Ascending aorta (tissue), 2 donors: ENCODE results near the gene DIP2A. TPM values are rescaled to one million over a fixed set of nuclear protein-coding genes. Genes with fewer than 3 reads are reported as not detected.

Source experiments
- DNase-seq, 2 donors: peaks; one replicate each; pipeline ENCODE4 v3.0.0-alpha.2; 2019; ENCODE audit warnings: low spot score in 2 of 2
- H3K27ac ChIP-seq, 2 donors: fragments of 200-600 bp; sonication (generic); one replicate each; pipeline ENCODE4 v1.5.1; 2016 to 2017; ENCODE audit warnings: mild to moderate bottlenecking in 1 of 2
- H3K27me3 ChIP-seq: fragments of 200-600 bp; sonication (generic); one replicate; pipeline ENCODE4 v1.5.1; 2017
- H3K36me3 ChIP-seq, 2 donors: fragments of 200-600 bp; sonication (generic); one replicate each; pipeline ENCODE4 v1.5.1; 2016
- H3K4me1 ChIP-seq, 2 donors: fragments of 200-600 bp; sonication (generic); one replicate each; pipeline ENCODE4 v1.5.1; 2016 to 2017; ENCODE audit warnings: mild to moderate bottlenecking in 1 of 2
- H3K4me3 ChIP-seq, 2 donors: fragments of 200-600 bp; sonication (generic); one replicate each; pipeline ENCODE4 v1.5.1; 2016 to 2017; ENCODE audit warnings: mild to moderate bottlenecking in 1 of 2
- H3K9me3 ChIP-seq, 2 donors: fragments of 200-600 bp; sonication (generic); one replicate each; pipeline ENCODE4 v1.5.1; 2016
- intact Hi-C: fragments of 100-400 bp; cut with DNase I; formaldehyde crosslinking; loops from one replicate; pipeline ENCODE4 v1.15.1; 2023
- total RNA-seq: library from RNA; depleted of rRNA; stranded (reverse); fragments of >200 nt; gene quantifications from one replicate; pipeline ENCODE4 v1.1.0, GENCODE V29; 2016
- TF ChIP-seq, protein P1 (sequence below), 3 experiments: fragments of 200-600 bp in 2 of 3; fragments of 450-650 bp in 1 of 3; sonication (generic) in 2 of 3; IDR thresholded peaks; one replicate each; pipeline ENCODE4 v1.5.1; 2016 to 2019; ENCODE audit warnings: antibody characterized with exemption in 3 of 3, mild to moderate bottlenecking in 1 of 3, moderate library complexity in 1 of 3

Gene DIP2A
- total RNA-seq, 1 donor from 2014 or later = 72.8 TPM

DNA sequence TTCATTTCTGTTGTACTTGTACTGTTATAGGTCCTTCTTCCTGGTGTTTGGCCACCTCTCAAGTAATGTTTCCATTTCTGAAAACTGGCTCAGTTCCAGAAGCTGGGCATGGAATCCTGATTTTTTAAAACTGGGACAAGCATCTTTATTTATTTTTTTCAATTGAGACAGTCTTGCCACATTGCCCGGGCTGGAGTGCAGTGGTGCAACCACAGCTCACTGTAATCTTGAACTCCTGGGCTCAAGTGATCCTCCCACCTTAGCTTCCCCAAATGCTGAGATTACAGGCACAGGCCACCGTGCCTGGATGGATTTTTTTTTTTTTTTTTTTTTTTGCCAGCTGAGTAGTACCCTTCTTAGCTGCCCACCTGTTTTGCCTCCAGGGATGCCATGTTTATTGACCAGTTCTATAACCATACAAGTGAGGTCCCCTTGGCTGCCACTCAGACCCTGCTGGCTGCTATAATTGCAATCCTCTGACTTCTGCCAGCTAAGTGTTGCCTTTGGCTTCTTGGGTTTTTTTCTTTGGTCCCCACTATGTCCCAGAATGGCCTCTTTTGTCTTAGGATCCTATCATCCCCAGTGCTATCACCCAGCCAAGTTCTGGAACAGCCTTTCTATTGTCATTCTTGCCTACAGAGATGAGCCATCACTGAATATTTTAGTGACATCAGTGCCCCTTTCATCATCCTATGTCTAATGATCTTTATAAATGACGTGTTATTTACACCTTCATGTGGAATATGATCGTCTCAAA lies 3.9 kb upstream of the DIP2A start:
- intact Hi-C loops = loop anchor here (5.0 kb wide), 1 partner anchor 228 kb away; the partner anchor contains the start of gene LSS
- Histone ChIP-seq H3K27ac (no peak overlapping the region), H3K4me3 (no peak overlapping the region), H3K4me1 (peaks cover 0 to 14% of the 10 kb centered on the region in 2 donors), H3K36me3 (no peaks in the 10 kb centered on the region), H3K9me3 (no peaks in the 10 kb centered on the region), H3K27me3 (no peaks in the 10 kb centered on the region)
- TF ChIP-seq, protein P1, sequence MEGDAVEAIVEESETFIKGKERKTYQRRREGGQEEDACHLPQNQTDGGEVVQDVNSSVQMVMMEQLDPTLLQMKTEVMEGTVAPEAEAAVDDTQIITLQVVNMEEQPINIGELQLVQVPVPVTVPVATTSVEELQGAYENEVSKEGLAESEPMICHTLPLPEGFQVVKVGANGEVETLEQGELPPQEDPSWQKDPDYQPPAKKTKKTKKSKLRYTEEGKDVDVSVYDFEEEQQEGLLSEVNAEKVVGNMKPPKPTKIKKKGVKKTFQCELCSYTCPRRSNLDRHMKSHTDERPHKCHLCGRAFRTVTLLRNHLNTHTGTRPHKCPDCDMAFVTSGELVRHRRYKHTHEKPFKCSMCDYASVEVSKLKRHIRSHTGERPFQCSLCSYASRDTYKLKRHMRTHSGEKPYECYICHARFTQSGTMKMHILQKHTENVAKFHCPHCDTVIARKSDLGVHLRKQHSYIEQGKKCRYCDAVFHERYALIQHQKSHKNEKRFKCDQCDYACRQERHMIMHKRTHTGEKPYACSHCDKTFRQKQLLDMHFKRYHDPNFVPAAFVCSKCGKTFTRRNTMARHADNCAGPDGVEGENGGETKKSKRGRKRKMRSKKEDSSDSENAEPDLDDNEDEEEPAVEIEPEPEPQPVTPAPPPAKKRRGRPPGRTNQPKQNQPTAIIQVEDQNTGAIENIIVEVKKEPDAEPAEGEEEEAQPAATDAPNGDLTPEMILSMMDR (IDR thresholded peaks at IDR 0.05) = no peak
- DNase-seq = no peak

DNA sequence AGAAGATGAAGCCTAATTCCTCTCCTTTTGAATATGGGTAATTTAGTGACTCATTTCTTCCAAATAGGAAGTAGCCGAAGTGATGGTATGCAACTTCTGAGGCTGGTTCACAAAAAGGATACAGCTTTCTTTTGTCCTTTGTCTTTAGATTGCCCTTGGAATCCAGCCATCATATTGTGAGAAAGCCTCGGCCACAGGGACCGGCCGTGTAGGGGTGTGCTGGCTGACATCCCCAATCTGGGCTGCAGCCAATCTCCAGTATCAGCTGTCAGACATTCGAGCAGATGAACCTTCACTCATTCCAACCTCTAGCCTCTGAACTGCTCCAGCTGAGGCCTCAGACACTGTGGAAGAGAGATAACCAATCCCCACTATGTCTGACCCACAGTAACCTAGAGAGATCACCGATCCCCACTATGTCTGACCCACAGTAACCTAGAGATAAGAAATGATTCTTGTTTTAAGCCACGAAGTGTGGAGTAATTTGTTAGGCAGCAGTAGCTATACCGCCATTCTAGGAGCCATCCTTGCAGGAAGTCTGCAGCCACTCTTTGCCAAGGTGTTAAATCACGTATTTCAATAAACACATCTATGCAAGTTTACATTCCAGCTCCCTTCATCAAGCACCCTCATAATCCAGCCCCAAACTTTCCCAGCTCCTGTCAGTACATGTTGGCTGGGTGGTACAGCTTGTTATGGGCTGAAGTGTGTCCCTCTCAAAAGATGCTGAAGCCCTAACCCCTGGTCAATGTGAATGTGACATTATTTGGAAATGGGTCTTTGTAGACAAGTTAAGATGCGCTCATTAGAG lies 2.9 kb upstream of the DIP2A start:
- Histone ChIP-seq H3K27ac (no peak overlapping the region), H3K27me3 (no peaks in the 10 kb centered on the region), H3K9me3 (no peaks in the 10 kb centered on the region), H3K36me3 (no peaks in the 10 kb centered on the region), H3K4me3 (no peak overlapping the region), H3K4me1 (peaks cover 0 to 18% of the 10 kb centered on the region in 2 donors)
- no peak for DNase-seq
- TF ChIP-seq, protein P1 (IDR thresholded peaks at IDR 0.05) = no peak
- intact Hi-C loops = loop anchor here (5.0 kb wide), 1 partner anchor 228 kb away; the partner anchor contains the start of gene LSS

DNA sequence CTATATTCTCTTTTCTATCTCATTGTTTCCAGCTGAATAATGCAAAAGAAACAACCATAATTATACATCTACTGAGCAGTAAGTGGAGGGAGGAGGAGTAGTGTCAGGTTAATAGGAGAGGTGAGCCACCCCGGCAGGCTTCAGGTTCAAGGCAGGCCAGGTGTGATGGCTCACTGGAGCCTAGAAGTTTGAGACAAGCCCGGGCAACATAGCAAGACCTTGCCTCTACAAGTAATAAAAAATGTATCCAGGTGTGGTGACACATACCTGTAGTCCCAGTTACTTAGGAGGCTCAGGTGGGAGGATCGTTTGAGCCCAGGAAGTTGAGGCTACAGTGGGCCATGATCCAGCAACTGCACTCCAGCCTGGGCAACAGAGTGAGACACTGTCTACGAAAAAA lies 1.9 kb upstream of the DIP2A start:
- H3K27me3 ChIP-seq = no peaks in the 10 kb centered on the region
- intact Hi-C loops = loop anchor here (5.0 kb wide), 1 partner anchor 229 kb away; the partner anchor contains the start of gene LSS
- DNase-seq = peak in 1 of 2 donors; percentile 41
- no peaks in the 10 kb centered on the region for H3K36me3 ChIP-seq
- peaks cover 0 to 18% of the 10 kb centered on the region in 2 donors for H3K4me1 ChIP-seq
- TF ChIP-seq, protein P1 (IDR thresholded peaks at IDR 0.05) = no peak
- no peak overlapping the region for H3K27ac ChIP-seq
- no peaks in the 10 kb centered on the region for H3K9me3 ChIP-seq
- no peak overlapping the region for H3K4me3 ChIP-seq

DNA sequence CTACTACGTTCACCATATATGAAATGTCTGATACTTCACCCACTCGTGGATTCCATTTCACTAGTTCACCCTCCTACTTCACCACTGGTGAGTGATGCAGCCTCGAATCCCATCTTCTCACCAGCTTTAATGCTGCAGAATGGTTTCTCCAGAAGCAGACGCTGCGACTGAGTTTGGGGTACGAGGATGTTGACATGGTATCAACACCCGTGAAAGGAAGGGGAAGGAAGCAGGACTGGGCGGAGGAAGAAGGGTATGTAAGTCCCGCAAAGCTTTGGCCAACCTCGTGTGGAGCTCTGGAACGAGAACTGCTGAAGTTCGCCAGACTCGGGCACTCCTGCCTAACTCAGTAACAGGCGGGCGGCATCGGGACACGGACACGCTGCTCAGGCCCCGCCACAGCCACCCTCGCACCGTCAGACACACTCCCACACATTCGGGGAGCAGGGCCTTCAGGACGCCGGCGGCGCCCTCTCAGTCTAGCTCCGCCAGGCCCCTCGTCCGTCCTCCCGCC lies 833 bp upstream of the DIP2A start:
- intact Hi-C loops = loop anchor here (1.0 to 5.0 kb wide), 2 partner anchors 134 to 231 kb away; partner anchors contain the start of genes LSS and PCNT
- peak in 1 of 2 donors; percentile 71 for DNase-seq
- peaks cover 0 to 18% of the 10 kb centered on the region in 2 donors for H3K4me1 ChIP-seq
- H3K4me3 ChIP-seq = peak overlapping the region; percentile 89 to 99
- H3K36me3 ChIP-seq = no peaks in the 10 kb centered on the region
- peak overlapping the region; percentile 80 to 83 for H3K27ac ChIP-seq
- TF ChIP-seq, protein P1 (IDR thresholded peaks at IDR 0.05) = no peak
- no peaks in the 10 kb centered on the region for H3K27me3 ChIP-seq
- no peaks in the 10 kb centered on the region for H3K9me3 ChIP-seq

DNA sequence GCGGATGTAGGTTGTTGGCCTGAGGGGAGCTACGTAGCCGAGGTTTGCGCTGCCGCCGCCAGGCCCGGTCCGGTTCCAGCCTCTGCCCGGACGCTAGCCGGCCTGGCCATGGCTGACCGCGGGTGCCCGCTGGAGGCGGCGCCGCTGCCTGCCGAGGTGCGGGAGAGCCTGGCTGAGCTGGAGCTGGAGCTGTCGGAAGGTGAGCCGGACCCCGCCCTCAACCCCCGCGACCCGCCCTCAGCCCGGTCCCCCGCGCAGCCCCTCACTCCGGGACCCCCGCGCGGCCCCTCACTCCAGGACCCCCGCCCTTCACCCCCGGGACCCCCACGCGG lies 299 bp downstream of the DIP2A start:
- H3K4me1 ChIP-seq = peaks cover 0 to 18% of the 10 kb centered on the region in 2 donors
- intact Hi-C loops = loop anchor here (5.0 kb wide), 1 partner anchor 232 kb away; the partner anchor contains the start of gene LSS
- DNase-seq = no peak

More for the DNA sequence above, 299 bp downstream of the DIP2A start:
- H3K27ac ChIP-seq = peak overlapping the region; percentile 74 to 83
- peak overlapping the region; percentile 89 to 98 for H3K4me3 ChIP-seq
- H3K27me3 ChIP-seq = no peaks in the 10 kb centered on the region
- no peaks in the 10 kb centered on the region for H3K9me3 ChIP-seq
- TF ChIP-seq, protein P1 (IDR thresholded peaks at IDR 0.05) = no peak
- H3K36me3 ChIP-seq = no peaks in the 10 kb centered on the region
